GM10266 (cell line): ENCODE measurements around the gene DGKB.

Experiments
- DNase-seq: peaks from one replicate; pipeline ENCODE4 v3.0.0; 2012; ENCODE audit errors: extremely low spot score
- TF ChIP-seq, protein P1 (sequence below): IDR thresholded peaks from 2 replicates; pipeline ENCODE4 v1.5.1; 2012; ENCODE audit warnings: mild to moderate bottlenecking, low read depth; ENCODE audit not compliant: control insufficient read depth, insufficient read depth; ENCODE audit errors: missing control alignments

Gene DGKB

DNA sequence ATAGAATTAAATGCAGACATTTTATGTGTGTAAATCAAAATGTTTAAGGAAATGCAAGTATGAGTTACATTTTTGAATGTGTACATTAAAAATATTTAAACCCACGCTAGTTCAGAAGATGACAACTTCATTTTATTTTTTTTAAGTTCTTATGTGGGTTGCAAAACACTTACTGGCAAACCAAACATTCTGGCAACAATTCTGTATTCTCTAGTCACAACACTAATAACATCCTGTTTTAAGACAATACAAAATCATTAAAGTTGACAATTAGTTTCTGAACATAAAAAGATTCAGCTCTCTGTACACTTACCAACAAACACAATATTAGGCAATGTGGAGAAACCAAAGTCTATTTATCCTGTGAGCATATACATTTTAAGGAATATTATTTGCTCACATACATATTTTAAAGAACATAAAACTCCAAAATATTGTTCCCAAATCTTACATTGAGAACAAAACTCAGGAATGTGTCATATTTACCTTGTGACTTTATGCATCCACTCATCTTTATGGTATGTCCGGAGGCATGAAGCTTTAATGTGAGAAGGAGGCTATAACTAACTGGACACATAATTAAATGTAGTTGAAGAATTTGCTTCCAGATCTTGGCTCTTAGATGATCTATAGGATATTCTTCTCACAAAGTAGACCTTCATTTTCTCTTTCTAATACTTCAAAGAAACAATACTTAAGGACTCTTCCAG, 134.7 kb downstream of the DGKB start:
- DNase-seq, result no peak
- TF ChIP-seq, protein P1, sequence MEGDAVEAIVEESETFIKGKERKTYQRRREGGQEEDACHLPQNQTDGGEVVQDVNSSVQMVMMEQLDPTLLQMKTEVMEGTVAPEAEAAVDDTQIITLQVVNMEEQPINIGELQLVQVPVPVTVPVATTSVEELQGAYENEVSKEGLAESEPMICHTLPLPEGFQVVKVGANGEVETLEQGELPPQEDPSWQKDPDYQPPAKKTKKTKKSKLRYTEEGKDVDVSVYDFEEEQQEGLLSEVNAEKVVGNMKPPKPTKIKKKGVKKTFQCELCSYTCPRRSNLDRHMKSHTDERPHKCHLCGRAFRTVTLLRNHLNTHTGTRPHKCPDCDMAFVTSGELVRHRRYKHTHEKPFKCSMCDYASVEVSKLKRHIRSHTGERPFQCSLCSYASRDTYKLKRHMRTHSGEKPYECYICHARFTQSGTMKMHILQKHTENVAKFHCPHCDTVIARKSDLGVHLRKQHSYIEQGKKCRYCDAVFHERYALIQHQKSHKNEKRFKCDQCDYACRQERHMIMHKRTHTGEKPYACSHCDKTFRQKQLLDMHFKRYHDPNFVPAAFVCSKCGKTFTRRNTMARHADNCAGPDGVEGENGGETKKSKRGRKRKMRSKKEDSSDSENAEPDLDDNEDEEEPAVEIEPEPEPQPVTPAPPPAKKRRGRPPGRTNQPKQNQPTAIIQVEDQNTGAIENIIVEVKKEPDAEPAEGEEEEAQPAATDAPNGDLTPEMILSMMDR, result no peak

DNA sequence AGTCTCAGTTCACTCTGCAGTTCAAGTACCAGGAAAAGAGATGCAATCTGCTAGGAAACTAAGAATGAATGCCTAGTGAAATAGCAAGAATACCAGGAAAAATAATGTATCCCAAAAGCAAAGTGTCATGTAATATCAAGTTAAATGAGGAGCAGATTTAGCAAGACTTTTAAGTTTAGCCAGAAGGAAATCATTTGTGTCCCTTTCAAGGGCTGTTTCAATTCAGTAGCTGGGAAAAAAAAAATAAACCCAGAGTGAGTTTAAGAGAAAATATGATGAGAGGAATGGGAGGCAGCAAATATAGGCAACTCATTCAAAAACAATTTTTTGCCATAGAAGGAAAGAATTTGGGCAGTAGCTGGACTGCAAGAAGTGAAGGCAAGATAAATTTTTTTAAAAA, 135.8 kb downstream of the DGKB start:
- TF ChIP-seq, protein P1, result no peak
- no peak for DNase-seq

DNA sequence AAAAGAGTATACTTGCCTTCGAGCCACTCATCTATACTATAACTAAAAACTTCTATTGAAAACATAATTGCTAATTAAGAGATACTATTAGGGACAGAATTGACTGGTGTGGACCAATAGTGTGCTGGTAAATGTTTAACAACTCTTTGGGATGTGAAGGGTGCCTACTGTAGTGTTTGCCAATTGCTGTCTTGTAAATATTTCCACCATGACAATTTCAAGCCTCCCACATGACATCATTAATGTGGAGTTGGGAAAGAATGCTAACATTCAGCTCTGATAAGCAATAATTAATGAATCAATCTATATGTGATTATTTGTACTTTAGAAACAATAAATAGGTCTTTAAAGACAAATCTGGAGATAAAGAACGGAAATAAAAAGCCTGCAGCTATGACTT, 136.8 kb downstream of the DGKB start:
- DNase-seq, result no peak
- TF ChIP-seq, protein P1, result no peak

DNA sequence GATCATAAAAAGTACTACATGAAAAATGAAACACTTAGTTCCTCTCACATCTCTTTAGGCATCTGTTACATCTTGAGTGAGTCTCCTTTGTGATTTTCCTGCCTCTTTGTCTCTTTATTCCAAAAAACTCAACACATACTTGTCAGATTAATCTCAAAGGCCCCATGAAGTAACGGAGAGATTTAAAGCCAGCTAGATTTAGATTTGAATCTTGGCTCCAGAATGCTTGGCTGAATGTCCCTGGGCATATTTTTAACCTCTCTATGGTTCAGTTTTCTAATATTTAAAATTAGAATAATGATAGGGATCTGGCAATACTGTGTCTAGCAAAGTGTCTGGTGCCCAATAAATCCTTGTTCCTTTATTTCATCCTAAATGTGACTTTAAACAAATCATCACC, 140.0 kb downstream of the DGKB start:
- DNase-seq, result no peak
- TF ChIP-seq, protein P1, result no peak

DNA sequence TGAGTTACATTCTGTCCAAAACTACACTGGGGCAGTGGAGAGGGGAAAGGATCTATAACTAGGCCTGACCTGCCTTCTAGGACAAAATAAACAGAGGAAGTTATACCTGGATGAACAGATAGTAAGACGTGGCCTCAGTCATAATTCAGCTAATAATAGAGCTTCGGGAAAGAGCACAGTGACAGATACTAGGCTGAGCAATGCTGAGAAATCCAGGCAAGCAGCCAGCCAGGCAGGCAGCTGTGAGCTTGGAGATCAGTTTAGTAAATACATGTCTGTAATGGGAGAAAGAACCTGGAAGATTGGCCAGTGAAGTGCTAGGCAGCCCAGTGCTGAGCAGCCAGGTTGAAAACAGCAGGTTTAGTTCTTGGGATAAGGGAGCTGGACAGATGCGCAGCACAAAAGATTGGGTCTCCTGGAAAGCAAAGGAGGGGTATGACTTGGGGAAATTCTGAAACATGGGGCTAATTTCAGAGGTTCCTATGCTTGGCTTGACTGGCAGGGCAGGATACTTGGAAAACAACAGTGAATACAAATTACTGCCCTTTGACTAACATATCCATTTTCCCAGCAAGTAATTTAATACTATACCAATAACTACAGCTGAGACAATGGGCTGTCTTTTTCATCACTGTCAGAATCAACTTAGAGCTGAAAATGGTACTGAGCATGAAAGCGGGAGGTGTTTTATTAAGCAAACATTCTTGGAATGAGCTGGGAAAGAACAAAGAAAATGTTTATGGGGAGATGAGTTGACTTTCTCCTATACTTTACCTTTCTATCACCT, 140.8 kb downstream of the DGKB start:
- no peak for DNase-seq
- TF ChIP-seq, protein P1, result no peak

DNA sequence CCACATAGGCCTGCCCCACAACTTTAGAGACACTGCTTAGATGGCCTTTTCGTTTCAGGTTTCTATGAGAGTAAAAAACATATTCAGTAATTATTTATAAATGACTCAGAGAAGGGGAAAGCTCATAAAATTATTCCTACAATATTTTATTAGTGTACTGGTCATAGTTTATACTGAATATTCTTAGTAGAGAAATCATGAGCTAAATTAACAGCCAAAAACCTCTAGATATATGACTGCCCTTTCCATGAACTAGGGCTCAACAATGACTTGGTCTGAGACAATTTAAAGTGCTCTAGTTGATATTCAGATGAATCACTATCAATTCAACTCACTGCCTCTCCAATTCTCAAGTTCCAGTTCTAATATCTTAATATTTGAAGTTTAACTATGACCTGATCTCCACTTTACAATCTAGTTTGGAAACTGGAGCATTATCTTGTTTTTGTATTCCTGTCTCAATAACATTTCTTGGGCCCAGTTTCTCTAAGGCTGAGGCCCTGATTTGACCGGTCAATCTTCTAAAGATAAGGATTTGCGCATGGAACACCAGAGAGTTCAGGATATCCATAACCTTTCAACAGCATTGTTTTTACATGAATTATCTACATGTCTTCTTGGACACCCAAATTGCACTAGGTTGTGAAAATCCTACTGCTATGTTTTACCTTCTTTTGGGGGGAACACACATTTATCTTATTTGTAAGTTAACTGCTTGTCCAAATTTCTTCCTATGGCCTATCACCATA, 141.6 kb downstream of the DGKB start:
- TF ChIP-seq, protein P1, result no peak
- no peak for DNase-seq
